ENCODE measurements around the gene RNASEH2C. TPM values are rescaled to one million over a fixed set of nuclear protein-coding genes. Genes with fewer than 3 reads are reported as not detected.
"Not testable (repeated sequence)": the region's sequence is repeated elsewhere in the genome, so short reads cannot be mapped to it uniquely, and the experiment has no call there.

Gene RNASEH2C
- total and polyA plus RNA-seq, 12 donors: 34.1 to 123 (median 45.6) TPM

DNA sequence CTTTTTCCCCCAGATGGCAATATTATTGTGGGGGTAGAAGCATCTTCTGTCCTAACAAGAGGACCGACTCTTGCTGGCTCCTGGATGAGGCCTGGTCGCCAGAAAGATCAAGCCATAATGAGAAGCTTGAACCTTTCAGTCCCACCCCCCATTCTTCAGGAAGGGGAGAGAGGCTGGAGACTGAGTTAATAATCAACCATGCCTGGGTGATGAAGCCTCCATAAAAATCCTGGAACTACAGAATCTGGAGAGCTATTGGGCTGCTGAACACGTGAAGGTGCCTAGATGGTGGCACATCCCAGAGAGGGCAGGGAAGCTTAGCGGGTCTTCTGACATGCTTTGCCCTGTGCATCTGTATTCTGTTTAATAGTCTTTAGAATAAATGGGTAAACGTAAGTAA, 43.8 kb upstream of the RNASEH2C start:
- H3K36me3 ChIP-seq: no peaks in the 10 kb centered on the region
- 72 to 83% methylated on average over 5 of the region's 5 CpGs for WGBS, 2 donors
- H3K9me3 ChIP-seq: no peaks in the 10 kb centered on the region
- intact Hi-C loops (cut with DNase I): loop anchor here in 1 of 10 donors (10.0 kb wide), 1 partner anchor 50 kb away; no protein-coding TSS in a partner anchor
- H3K4me3 ChIP-seq: no peak overlapping the region
- H3K27ac ChIP-seq: no peak overlapping the region
- H3K27me3 ChIP-seq: no peaks in the 10 kb centered on the region
- peaks cover 0 to 4% (median 0%) of the 10 kb centered on the region in 9 donors for H3K4me1 ChIP-seq
- ATAC-seq (no peak), DNase-seq (no peak)
- TF ChIP-seq CTCF (IDR thresholded peaks at IDR 0.05): no peak

GRCh38 chr11:65762816-65763215, 42.2 kb upstream of the RNASEH2C start:
- H3K9me3 ChIP-seq, DNase-seq, H3K27ac ChIP-seq, ATAC-seq, H3K27me3 ChIP-seq, H3K4me3 ChIP-seq, H3K36me3 ChIP-seq, H3K4me1 ChIP-seq: not testable (repeated sequence)
- intact Hi-C loops (cut with DNase I): loop anchor here in 1 of 10 donors (10.0 kb wide), 1 partner anchor 52 kb away; no protein-coding TSS in a partner anchor
- 79 to 89% methylated on average over 9 to 23 of the region's 29 CpGs for WGBS, 2 donors

GRCh38 chr11:65762169-65762568, 41.6 kb upstream of the RNASEH2C start:
- not testable (repeated sequence) for H3K4me1 ChIP-seq, ATAC-seq, H3K27ac ChIP-seq, H3K27me3 ChIP-seq, H3K36me3 ChIP-seq, H3K9me3 ChIP-seq, DNase-seq, H3K4me3 ChIP-seq
- intact Hi-C loops (cut with DNase I): loop anchor here in 1 of 10 donors (10.0 kb wide), 1 partner anchor 53 kb away; no protein-coding TSS in a partner anchor
- 66 to 69% methylated on average over 5 of the region's 5 CpGs for WGBS, 2 donors

DNA sequence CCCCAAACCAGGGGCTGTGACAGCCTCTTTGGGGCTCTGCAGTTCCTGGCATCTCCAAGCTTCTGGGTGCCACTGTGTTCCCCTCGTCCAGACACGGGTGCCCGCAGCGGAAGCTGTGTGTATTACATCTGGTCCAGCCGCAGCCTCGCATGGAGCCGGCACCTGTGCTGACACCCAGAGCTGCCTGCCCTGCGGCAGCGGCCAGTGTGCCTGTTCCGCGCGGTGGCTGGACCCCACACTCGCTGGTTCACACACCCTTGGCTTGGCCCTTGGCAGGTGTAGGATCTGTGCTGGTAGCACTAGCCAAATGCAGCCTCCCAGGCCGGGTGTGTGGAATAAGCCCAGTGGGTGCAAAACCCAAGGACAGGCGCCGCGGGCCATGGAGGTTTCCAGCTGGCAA, 24.5 kb upstream of the RNASEH2C start:
- Histone ChIP-seq H3K4me1 (no peaks in the 10 kb centered on the region), H3K36me3 (no peaks in the 10 kb centered on the region), H3K4me3 (no peak overlapping the region), H3K9me3 (no peaks in the 10 kb centered on the region), H3K27me3 (peaks cover 0 to 6% (median 0%) of the 10 kb centered on the region in 7 donors), H3K27ac (no peak overlapping the region)
- TF ChIP-seq CTCF (IDR thresholded peaks at IDR 0.05): no peak
- no peak for DNase-seq
- ATAC-seq: no peak
- WGBS, 2 donors: 91 to 92% methylated on average over 15 to 17 of the region's 17 CpGs
- intact Hi-C loops (cut with DNase I): no loop called here

- DNase-seq: no peak
- H3K36me3 ChIP-seq: no peaks in the 10 kb centered on the region
- H3K4me1 ChIP-seq: no peaks in the 10 kb centered on the region
- intact Hi-C loops (cut with DNase I): no loop called here
- peaks cover 0 to 10% (median under 1%) of the 10 kb centered on the region in 7 donors for H3K27me3 ChIP-seq
- no peaks in the 10 kb centered on the region for H3K9me3 ChIP-seq
- no peak for ATAC-seq
- 76 to 79% methylated on average over 8 of the region's 8 CpGs for WGBS, 2 donors
- H3K27ac ChIP-seq: no peak overlapping the region
- no peak overlapping the region for H3K4me3 ChIP-seq
- no peak for TF ChIP-seq CTCF (IDR thresholded peaks at IDR 0.05)
Observed at GRCh38 chr11:65744699-65745042, 24.1 kb upstream of the RNASEH2C start.

All from heart right ventricle (tissue), 16 donors.